ENCODE results near the gene TUBA1A. TPM values are rescaled to one million over a fixed set of nuclear protein-coding genes. Genes with fewer than 3 reads are reported as not detected.

Gene TUBA1A
- total and polyA plus RNA-seq, 8 donors: 205 to 675 (median 507) TPM

DNA sequence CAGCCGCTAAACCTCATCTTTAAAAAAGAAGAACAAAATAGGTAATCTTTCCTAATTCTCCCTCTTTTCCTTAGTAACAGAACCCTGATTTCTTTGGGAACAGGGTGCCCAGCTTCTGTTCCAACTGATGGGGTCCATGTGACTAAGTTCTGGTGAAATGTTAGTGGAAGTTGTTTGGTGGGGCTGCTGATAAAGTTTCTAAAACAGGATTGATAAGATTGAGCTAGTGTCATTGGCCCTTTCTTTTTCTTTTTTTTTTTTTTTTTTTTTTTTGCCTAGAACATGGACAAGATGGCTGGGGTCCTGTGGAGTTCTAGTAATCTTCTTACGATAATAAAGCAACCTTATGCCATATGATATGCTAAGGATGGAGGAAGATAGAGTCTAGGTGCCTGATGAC lies 41.5 kb downstream of the TUBA1A start:
- no peak for ATAC-seq

DNA sequence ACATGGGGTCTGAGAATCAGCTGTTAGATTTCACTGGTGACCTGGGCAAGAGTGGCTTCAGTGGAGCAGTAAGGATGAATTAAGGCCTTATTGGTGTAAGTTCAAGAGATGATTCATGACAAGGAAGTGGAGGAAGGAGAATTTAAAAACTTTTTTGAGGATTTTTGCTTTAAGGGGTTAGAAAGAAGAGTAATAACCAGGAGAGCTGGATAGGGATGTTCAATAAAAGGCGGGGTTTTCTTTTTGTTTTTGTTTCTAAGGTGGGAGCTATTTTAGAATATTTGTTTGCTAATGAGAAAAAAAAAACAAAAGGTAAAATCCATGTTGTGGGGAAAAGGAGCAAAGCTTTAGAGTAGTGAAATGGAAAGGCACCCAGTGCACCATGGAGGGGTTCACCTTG lies 42.5 kb downstream of the TUBA1A start:
- H3K4me1 ChIP-seq: no peaks in the 10 kb centered on the region
- no peak overlapping the region for H3K27ac ChIP-seq
- no peak for DNase-seq
- intact Hi-C loops (cut with DNase I): no loop called here
- no peak overlapping the region for H3K4me3 ChIP-seq
- TF ChIP-seq, protein P1, sequence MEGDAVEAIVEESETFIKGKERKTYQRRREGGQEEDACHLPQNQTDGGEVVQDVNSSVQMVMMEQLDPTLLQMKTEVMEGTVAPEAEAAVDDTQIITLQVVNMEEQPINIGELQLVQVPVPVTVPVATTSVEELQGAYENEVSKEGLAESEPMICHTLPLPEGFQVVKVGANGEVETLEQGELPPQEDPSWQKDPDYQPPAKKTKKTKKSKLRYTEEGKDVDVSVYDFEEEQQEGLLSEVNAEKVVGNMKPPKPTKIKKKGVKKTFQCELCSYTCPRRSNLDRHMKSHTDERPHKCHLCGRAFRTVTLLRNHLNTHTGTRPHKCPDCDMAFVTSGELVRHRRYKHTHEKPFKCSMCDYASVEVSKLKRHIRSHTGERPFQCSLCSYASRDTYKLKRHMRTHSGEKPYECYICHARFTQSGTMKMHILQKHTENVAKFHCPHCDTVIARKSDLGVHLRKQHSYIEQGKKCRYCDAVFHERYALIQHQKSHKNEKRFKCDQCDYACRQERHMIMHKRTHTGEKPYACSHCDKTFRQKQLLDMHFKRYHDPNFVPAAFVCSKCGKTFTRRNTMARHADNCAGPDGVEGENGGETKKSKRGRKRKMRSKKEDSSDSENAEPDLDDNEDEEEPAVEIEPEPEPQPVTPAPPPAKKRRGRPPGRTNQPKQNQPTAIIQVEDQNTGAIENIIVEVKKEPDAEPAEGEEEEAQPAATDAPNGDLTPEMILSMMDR (IDR thresholded peaks at IDR 0.05): no peak
- no peaks in the 10 kb centered on the region for H3K9me3 ChIP-seq
- ATAC-seq: no peak
- H3K36me3 ChIP-seq: no peaks in the 10 kb centered on the region
- H3K27me3 ChIP-seq: no peaks in the 10 kb centered on the region

More for the DNA sequence above, 41.5 kb downstream of the TUBA1A start:
- Histone ChIP-seq H3K9me3 (no peaks in the 10 kb centered on the region), H3K4me1 (no peaks in the 10 kb centered on the region), H3K36me3 (no peaks in the 10 kb centered on the region), H3K4me3 (no peak overlapping the region), H3K27ac (no peak overlapping the region), H3K27me3 (no peaks in the 10 kb centered on the region)
- intact Hi-C loops (cut with DNase I): no loop called here
- TF ChIP-seq, protein P1 (IDR thresholded peaks at IDR 0.05): no peak
- DNase-seq: no peak

DNA sequence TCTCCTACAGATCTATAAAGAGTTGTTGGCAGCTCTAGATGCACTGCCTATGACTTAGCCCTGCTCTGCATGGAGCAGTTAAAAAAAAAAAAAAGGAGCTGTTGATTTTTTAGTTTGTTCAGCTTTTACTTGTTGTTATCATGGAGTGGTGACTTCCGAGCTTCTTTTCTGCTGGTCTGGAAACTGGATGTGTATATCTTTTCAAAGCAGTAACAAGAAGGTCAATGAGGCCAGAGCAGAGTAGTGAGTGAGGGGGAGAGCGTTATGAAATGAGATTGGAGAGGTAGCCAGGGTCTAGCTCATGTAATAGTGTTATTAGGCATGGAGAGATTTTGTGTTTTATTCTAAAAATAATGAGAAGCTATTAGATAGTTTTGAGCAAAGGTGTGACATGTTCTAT lies 44.5 kb downstream of the TUBA1A start:
- H3K36me3 ChIP-seq: no peaks in the 10 kb centered on the region
- TF ChIP-seq, protein P1 (IDR thresholded peaks at IDR 0.05): no peak
- ATAC-seq: no peak
- no peak overlapping the region for H3K27ac ChIP-seq
- H3K4me3 ChIP-seq: no peak overlapping the region
- H3K9me3 ChIP-seq: no peaks in the 10 kb centered on the region
- no peaks in the 10 kb centered on the region for H3K4me1 ChIP-seq
- no peaks in the 10 kb centered on the region for H3K27me3 ChIP-seq
- intact Hi-C loops (cut with DNase I): no loop called here
- no peak for DNase-seq

DNA sequence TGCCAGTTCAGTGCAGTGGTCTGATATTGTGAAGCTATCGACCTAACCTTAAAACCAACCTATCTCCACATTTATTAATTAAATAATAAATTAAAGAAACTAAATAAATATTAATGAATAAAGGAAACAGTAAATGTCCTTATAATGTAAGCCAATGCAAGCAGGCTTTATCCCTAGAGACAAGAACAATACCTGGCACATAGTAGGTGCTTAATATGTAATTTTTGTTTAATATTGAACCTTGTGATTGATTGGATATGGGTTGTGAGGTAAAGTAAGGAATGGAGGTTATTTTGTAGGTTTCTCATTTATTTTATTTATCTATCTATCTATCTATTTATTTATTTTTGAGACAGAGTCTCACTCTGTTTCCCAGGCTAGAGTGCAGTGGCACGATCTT lies 49.9 kb downstream of the TUBA1A start:
- Histone ChIP-seq H3K9me3 (no peaks in the 10 kb centered on the region), H3K27ac (no peak overlapping the region), H3K27me3 (no peaks in the 10 kb centered on the region), H3K36me3 (no peaks in the 10 kb centered on the region), H3K4me1 (no peaks in the 10 kb centered on the region), H3K4me3 (no peak overlapping the region)
- intact Hi-C loops (cut with DNase I): loop anchor here in 1 of 2 donors (10.0 kb wide), 1 partner anchor 46 kb away; the partner anchor contains the start of gene TUBA1A
- ATAC-seq (no peak), DNase-seq (no peak)
- TF ChIP-seq, protein P1 (IDR thresholded peaks at IDR 0.05): no peak

DNA sequence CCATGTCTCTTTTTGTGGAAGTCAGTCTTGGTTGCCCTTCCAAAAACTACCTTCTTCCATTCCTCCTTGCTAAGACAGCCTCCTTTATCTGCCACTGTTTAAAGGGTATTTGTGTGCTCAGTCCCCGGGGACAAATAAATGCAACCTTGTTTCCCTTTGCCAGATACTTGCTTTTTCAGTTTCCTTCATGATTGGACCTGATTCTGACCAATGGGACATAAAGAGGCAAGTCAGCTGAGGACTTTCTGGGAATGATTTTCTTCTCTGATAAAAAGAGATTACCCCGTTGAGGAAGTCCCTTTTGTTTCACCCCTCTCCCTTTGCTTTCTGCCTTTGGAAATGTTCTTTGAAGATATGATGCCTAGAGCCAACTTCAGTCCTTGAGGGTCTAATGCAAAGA lies 50.3 kb downstream of the TUBA1A start:
- DNase-seq: no peak
- Histone ChIP-seq H3K4me3 (no peak overlapping the region), H3K27ac (no peak overlapping the region), H3K9me3 (no peaks in the 10 kb centered on the region), H3K27me3 (no peaks in the 10 kb centered on the region), H3K36me3 (no peaks in the 10 kb centered on the region), H3K4me1 (peaks cover 0 to 2% of the 10 kb centered on the region in 2 donors)
- ATAC-seq: no peak
- TF ChIP-seq, protein P1 (IDR thresholded peaks at IDR 0.05): no peak
- intact Hi-C loops (cut with DNase I): loop anchor here in 1 of 2 donors (10.0 kb wide), 1 partner anchor 46 kb away; the partner anchor contains the start of gene TUBA1A

Data from left lung (tissue), 10 donors.